GM21576 (cell line): Measurements from ENCODE around the gene RAB39A.
"Not testable (repeated sequence)": the region's sequence is repeated elsewhere in the genome, so short reads cannot be mapped to it uniquely, and the experiment has no call there.

Experiments used
- ATAC-seq: cut with Tn5 transposase; IDR thresholded peaks from one replicate; pipeline ENCODE4 v1.9.1; 2021; ENCODE audit warnings: mild to moderate bottlenecking, moderate library complexity; ENCODE audit not compliant: unreplicated experiment

Gene RAB39A

GRCh38 chr11:107928046-107928766 lies at the start of gene RAB39A:
Gene RAB39A, plus strand, starts transcription at chr11:107928448. Its CDS starts 121 bp downstream, at chr11:107928569.
- peak; percentile 97 for ATAC-seq

- ATAC-seq, result not testable (repeated sequence)
Measured at GRCh38 chr11:107881471-107881870, 46.8 kb upstream of the RAB39A start.

GRCh38 chr11:107882095-107882820 lies 46.0 kb upstream of the RAB39A start:
- no peak for ATAC-seq

GRCh38 chr11:107898270-107898669 lies 30.0 kb upstream of the RAB39A start:
- peak; percentile 77 for ATAC-seq

- ATAC-seq, result no peak
Measured at GRCh38 chr11:107908211-107908610, 20.0 kb upstream of the RAB39A start.

- not testable (repeated sequence) for ATAC-seq
Measured at GRCh38 chr11:107912415-107912814, 15.8 kb upstream of the RAB39A start.

- ATAC-seq, result no peak
Measured at GRCh38 chr11:107915229-107915628, 13.0 kb upstream of the RAB39A start.

- no peak for ATAC-seq
Measured at GRCh38 chr11:107916671-107917241, 11.5 kb upstream of the RAB39A start.

- no peak for ATAC-seq
Measured at GRCh38 chr11:107921997-107922396, 6.3 kb upstream of the RAB39A start.

- ATAC-seq, result not testable (repeated sequence)
Measured at GRCh38 chr11:107923519-107923918, 4.7 kb upstream of the RAB39A start.

- ATAC-seq, result no peak
Measured at GRCh38 chr11:107924306-107924705, 3.9 kb upstream of the RAB39A start.

- ATAC-seq, result no peak
Measured at GRCh38 chr11:107927559-107927958, 689 bp upstream of the RAB39A start.

GRCh38 chr11:107928767-107929507 lies 689 bp downstream of the RAB39A start:
- peak; percentile 5 for ATAC-seq

- ATAC-seq, result no peak
Measured at GRCh38 chr11:107929611-107930200, 1.5 kb downstream of the RAB39A start.

- no peak for ATAC-seq
Measured at GRCh38 chr11:107931206-107931605, 3.0 kb downstream of the RAB39A start.

GRCh38 chr11:107947904-107948303 lies 19.7 kb downstream of the RAB39A start:
- no peak for ATAC-seq

- ATAC-seq, result not testable (repeated sequence)
Measured at GRCh38 chr11:107948328-107948727, 20.1 kb downstream of the RAB39A start.

GRCh38 chr11:107951155-107951554 lies 22.9 kb downstream of the RAB39A start:
- no peak for ATAC-seq

GRCh38 chr11:107953446-107953845 lies 25.2 kb downstream of the RAB39A start:
- ATAC-seq, result no peak

- no peak for ATAC-seq
Measured at GRCh38 chr11:107956543-107956942, 28.3 kb downstream of the RAB39A start.

- peak; percentile 58 for ATAC-seq
Measured at GRCh38 chr11:107957109-107957588, 28.9 kb downstream of the RAB39A start.
